AG04450 (cell line): ENCODE measurements around the gene SLK. TPM values are rescaled to one million over a fixed set of nuclear protein-coding genes. Genes with fewer than 3 reads are reported as not detected.

ENCODE experiments used
- CTCF ChIA-PET: fragments of 300-600, 350-600 bp; formaldehyde crosslinking; extraction: SDS; loops from one replicate; lab custom pipeline; 2022; ENCODE audit warnings: antibody characterized with exemption, inconsistent platforms; lab: Charles Lee
- POLR2A ChIA-PET: fragments of 350-600 bp; formaldehyde crosslinking; extraction: SDS; loops from one replicate; lab custom pipeline; 2021; ENCODE audit warnings: antibody characterized with exemption, inconsistent platforms; lab: Yijun Ruan, JAX
- DNase-seq: peaks from one replicate; pipeline ENCODE4 v3.0.0-alpha.2; 2011; ENCODE audit warnings: low read depth, low spot score
- H3K27ac ChIP-seq: one replicate; pipeline ENCODE4 v1.5.1; 2012; ENCODE audit warnings: low read depth, low read length, control low read depth
- H3K27me3 ChIP-seq: one replicate; pipeline ENCODE4 v1.6.0; 2012; ENCODE audit warnings: low read length; ENCODE audit not compliant: control insufficient read depth, insufficient read depth
- H3K4me3 ChIP-seq: 2 replicates; pipeline ENCODE4 v1.5.1; 2011; ENCODE audit warnings: mild to moderate bottlenecking, low read depth, low read length, control low read depth
- H3K9me3 ChIP-seq: 2 replicates; pipeline ENCODE4 v1.5.1; 2012; ENCODE audit warnings: low read length; ENCODE audit not compliant: control insufficient read depth, insufficient read depth
- polyA plus RNA-seq: library from polyadenylated mRNA; depleted of rRNA; stranded (reverse); fragments of >200 nt; gene quantifications from 2 replicates; pipeline ENCODE4 v1.2.3, GENCODE V29; 2011
- TF ChIP-seq, protein P1 (sequence below): IDR thresholded peaks from 2 replicates; pipeline ENCODE4 v1.5.1; 2011; ENCODE audit warnings: low read depth, low read length, control low read depth, inconsistent platforms

SLK gene
- polyA plus RNA-seq, 1 experiment, result 16.5 TPM

DNA sequence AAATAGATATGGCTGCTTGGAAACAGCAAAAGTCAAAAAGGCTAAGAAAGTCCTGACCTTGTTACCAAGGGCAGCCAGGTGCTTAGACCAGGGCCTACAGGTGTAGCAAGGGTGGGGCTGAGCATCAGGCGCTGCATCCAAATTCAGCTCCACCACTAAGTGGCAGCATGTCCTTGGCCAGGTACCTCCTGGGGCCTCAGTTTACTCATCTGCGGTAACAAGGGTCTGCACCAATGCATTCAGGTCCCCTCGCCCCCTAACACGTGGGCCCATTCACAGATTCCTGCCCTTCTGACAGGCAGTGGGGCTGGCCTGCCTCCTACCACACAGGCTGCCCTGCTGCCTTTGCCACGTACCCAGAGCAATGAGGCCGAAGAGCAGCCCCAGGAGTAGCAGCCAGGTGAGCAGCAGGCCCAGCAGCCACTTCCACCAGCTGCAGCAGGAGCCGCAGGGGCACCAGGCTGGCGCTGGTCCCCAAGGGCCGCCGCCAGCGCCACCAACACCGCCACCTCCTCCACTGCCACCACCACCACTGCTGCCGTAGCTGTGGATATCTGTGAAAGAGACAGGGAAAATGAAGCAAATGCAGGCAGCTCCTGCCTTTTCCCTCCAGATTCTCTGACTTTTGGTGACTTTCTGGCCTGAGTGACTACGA, 89.8 kb downstream of the SLK start:
- no peak overlapping the region for H3K4me3 ChIP-seq
- H3K9me3 ChIP-seq, result peaks cover 2% of the 10 kb centered on the region; the same call in 1 of the 2 replicates
- no peak overlapping the region for H3K27ac ChIP-seq
- ChIA-PET CTCF (no interaction called here), POLR2A (interaction anchor here (0.6 kb wide), 1 partner anchor 10 kb away, joined by 3 read pairs; no protein-coding TSS in a partner anchor)
- H3K27me3 ChIP-seq, result no peaks in the 10 kb centered on the region
- TF ChIP-seq, protein P1, sequence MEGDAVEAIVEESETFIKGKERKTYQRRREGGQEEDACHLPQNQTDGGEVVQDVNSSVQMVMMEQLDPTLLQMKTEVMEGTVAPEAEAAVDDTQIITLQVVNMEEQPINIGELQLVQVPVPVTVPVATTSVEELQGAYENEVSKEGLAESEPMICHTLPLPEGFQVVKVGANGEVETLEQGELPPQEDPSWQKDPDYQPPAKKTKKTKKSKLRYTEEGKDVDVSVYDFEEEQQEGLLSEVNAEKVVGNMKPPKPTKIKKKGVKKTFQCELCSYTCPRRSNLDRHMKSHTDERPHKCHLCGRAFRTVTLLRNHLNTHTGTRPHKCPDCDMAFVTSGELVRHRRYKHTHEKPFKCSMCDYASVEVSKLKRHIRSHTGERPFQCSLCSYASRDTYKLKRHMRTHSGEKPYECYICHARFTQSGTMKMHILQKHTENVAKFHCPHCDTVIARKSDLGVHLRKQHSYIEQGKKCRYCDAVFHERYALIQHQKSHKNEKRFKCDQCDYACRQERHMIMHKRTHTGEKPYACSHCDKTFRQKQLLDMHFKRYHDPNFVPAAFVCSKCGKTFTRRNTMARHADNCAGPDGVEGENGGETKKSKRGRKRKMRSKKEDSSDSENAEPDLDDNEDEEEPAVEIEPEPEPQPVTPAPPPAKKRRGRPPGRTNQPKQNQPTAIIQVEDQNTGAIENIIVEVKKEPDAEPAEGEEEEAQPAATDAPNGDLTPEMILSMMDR, result no peak
- DNase-seq, result no peak

GRCh38 chr10:104057717-104058116, 90.8 kb downstream of the SLK start:
- POLR2A ChIA-PET, result no interaction called here
- no peak overlapping the region for H3K4me3 ChIP-seq
- H3K9me3 ChIP-seq, result peaks cover 2% of the 10 kb centered on the region; the same call in 1 of the 2 replicates
- H3K27me3 ChIP-seq, result peaks cover under 1% of the 10 kb centered on the region
- no peak overlapping the region for H3K27ac ChIP-seq
- no peak for DNase-seq
- TF ChIP-seq, protein P1, result no peak
- CTCF ChIA-PET, result no interaction called here

- peaks cover 6% of the 10 kb centered on the region for H3K27me3 ChIP-seq
- H3K9me3 ChIP-seq, result peaks cover 2% of the 10 kb centered on the region; the same call in 1 of the 2 replicates
- CTCF ChIA-PET, result no interaction called here
- no peak for DNase-seq
- POLR2A ChIA-PET, result no interaction called here
- TF ChIP-seq, protein P1, result no peak
- no peak overlapping the region for H3K4me3 ChIP-seq
- no peak overlapping the region for H3K27ac ChIP-seq
Measured at GRCh38 chr10:104059364-104059763, 92.4 kb downstream of the SLK start.

- POLR2A ChIA-PET, result no interaction called here
- TF ChIP-seq, protein P1, result no peak
Measured at GRCh38 chr10:104061196-104061595, 94.3 kb downstream of the SLK start.

DNA sequence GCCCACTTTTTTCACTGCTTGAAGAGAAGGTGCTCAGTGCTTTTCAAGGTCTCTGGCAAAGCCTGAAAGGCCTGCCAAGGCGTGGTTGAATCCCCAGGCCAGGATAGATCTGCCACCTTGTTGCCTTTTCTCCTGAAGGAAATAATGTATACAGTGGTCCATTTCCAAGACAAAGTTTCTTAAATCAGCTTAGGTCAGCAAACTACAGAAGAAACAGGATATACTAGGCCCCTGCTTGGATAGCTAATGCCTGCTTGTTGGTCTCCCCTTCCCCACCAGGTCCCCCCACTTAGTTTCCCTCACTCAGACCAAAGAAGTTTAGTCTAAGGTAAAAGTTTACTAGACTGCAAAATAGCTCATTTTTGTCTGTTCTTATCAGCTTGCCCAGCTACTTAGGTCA, 98.8 kb downstream of the SLK start:
- H3K27me3 ChIP-seq, result peaks cover 39% of the 10 kb centered on the region
- H3K27ac ChIP-seq, result no peak overlapping the region
- POLR2A ChIA-PET, result no interaction called here
- TF ChIP-seq, protein P1, result no peak
- no peaks in the 10 kb centered on the region for H3K9me3 ChIP-seq
- CTCF ChIA-PET, result no interaction called here
- no peak for DNase-seq
- no peak overlapping the region for H3K4me3 ChIP-seq

More at GRCh38 chr10:104061196-104061595, 94.3 kb downstream of the SLK start:
- Histone ChIP-seq H3K9me3 (peaks cover 2% of the 10 kb centered on the region; the same call in 1 of the 2 replicates), H3K27ac (no peak overlapping the region), H3K27me3 (peaks cover 21% of the 10 kb centered on the region), H3K4me3 (no peak overlapping the region)
- DNase-seq, result no peak
- CTCF ChIA-PET, result interaction anchor here (1.5 kb wide), 1 partner anchor 61 kb away, joined by 3 read pairs; the partner anchor contains the start of gene SFR1
